Measurements from ENCODE around the gene MIAT. TPM values are rescaled to one million over a fixed set of nuclear protein-coding genes. Genes with fewer than 3 reads are reported as not detected.
"Not testable (repeated sequence)": the region's sequence is repeated elsewhere in the genome, so short reads cannot be mapped to it uniquely, and the experiment has no call there.

Gene MIAT
- polyA plus RNA-seq, 4 donors = 0.39 to 1.4 (median 0.73) TPM

DNA sequence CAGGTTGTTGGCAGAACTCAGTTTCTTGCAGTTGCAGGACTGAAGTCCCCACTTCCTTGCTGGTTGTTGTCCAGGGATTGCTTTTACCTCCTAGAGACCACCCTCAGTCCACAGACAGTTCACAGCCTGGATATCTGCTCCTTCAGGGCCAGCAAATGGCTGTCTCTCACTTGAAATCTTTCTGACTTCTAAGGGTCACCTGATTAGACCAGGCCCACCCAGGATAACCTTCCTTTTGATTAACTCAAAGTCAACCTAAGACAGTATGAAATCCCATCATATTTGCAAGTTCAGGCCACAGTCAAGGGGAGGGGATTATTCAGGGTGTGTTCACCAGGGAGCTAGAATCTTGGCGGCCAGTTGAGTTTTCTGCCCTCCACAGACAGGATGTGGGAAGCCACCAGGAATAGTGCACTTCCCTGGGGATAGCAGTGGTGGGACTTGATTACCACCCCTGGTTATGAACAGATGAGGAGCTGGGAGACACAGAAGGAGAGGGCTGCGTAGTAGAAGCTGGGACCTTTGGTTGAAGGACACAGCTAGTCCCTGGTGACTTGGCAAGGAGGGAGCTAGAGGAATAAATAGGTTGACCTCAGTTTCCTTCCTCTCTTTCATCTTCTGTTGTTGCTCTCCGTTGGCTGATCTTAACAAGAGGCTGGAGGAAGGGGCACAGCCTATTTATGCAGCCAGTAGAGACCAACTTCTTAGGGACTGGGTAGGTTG lies 33.4 kb downstream of the MIAT start:
- no peak for DNase-seq (ENCODE audit: low read depth in 4 of 4, low spot score in 3 of 4)

- DNase-seq (ENCODE audit: low read depth in 4 of 4, low spot score in 3 of 4) = no peak
These were observed 34.0 kb downstream of the MIAT start for GRCh38 chr22:26691377-26691716.

DNA sequence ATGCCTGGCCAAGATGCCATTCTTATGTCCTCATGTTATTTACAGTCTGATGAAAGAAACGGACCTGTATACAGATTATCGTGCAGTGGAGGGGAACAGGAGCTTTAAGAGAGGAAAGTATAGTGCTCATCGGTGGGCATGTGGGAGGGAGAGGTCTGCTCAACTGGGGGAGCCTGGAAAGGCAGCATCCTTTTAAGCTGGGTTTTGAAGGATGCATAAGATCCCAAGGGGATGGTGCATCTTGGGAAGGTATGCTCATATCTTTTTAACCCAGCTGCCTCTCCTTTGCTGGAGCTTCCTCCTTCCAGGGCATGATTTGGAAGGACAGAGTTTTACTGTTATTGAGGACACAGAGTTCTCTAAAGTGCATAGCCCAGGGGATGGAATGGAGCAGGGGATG lies 34.8 kb downstream of the MIAT start:
- DNase-seq (ENCODE audit: low read depth in 4 of 4, low spot score in 3 of 4) = no peak

DNA sequence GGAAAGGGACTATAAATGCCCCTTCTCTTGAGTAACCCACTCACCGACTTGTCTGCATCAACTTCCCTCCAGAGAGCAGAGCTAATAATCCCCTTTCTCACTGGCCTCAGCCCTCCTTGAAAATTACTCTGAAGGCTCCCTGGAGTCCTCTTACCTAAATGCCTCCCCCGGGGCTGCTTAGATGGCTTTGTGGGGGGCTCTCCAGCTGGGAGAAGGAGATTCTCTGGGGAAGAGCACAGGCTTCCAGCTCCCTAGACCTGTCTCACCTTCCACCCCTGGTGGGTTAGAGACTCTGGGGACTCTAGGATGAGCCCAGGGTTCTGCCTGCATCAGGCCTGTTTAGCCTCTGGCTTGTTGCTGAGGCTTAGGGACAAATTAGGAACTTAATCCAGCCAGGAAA lies 39.8 kb downstream of the MIAT start:
- DNase-seq (ENCODE audit: low read depth in 4 of 4, low spot score in 3 of 4) = no peak

DNA sequence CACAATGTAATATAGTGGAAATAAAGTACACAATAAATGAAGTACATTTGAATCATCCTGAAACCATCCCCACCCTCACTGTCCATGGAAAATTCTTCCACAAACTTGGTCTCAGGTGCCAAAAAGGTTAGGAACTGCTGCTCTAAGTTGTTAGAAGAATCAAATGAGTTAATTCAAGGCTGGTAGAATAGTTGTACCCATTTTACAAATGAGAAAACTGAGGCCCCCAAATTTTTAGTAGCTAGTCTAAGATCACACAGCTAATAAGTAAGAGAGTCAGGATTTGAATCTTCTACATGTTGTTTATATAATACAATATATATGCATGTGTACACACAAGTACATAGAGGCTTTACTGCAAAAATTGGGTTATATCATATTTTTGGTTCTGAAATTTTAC lies 43.1 kb downstream of the MIAT start:
- DNase-seq (ENCODE audit: low read depth in 4 of 4, low spot score in 3 of 4) = no peak

- DNase-seq (ENCODE audit: low read depth in 4 of 4, low spot score in 3 of 4) = no peak
These were observed 43.5 kb downstream of the MIAT start for GRCh38 chr22:26700886-26701285.

- no peak for DNase-seq (ENCODE audit: low read depth in 4 of 4, low spot score in 3 of 4)
These were observed 43.9 kb downstream of the MIAT start for GRCh38 chr22:26701323-26701722.

- no peak for DNase-seq (ENCODE audit: low read depth in 4 of 4, low spot score in 3 of 4)
These were observed 45.8 kb downstream of the MIAT start for GRCh38 chr22:26702906-26703830.

DNA sequence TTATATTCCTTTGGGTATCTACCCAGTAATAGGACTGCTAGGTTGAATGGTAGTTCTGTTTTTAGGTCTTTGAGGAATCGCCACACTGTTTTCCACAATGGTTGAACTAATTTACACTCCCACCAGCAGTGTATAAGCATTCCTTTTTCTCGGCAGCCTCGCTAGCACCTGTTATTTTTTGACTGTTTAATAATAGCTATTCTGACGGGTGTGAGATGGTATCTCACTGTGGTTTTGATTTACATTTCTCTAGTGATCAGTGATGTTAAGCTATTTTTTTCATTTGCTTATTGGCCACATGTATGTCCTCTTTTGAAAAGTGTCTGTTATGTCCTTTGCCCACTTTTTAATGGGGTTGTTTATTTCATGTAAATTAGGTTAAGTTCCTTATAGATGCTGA lies 48.0 kb downstream of the MIAT start:
- not testable (repeated sequence) for DNase-seq (ENCODE audit: low read depth in 4 of 4, low spot score in 3 of 4)

DNA sequence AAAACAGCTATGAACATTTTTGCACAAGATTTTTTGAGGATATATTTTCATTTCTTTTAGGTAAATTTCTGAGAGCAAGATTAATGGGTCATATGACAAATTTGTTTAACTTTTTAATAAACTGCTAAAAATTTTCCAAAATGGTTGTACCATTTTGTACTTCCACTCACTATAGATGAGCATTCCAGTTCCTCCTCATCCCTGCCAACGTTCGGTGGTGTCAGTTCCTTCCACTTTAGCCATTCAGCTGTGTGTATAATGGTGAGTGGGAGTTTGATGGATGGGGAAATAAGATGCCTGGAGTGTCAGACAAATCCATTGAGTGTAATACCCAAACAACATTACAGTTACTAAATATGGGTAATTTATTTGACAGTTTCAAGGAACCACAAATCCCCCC lies 49.7 kb downstream of the MIAT start:
- DNase-seq (ENCODE audit: low read depth in 4 of 4, low spot score in 3 of 4) = no peak

- DNase-seq (ENCODE audit: low read depth in 4 of 4, low spot score in 3 of 4) = no peak
These were observed 50.2 kb downstream of the MIAT start for GRCh38 chr22:26707581-26707980.

DNA sequence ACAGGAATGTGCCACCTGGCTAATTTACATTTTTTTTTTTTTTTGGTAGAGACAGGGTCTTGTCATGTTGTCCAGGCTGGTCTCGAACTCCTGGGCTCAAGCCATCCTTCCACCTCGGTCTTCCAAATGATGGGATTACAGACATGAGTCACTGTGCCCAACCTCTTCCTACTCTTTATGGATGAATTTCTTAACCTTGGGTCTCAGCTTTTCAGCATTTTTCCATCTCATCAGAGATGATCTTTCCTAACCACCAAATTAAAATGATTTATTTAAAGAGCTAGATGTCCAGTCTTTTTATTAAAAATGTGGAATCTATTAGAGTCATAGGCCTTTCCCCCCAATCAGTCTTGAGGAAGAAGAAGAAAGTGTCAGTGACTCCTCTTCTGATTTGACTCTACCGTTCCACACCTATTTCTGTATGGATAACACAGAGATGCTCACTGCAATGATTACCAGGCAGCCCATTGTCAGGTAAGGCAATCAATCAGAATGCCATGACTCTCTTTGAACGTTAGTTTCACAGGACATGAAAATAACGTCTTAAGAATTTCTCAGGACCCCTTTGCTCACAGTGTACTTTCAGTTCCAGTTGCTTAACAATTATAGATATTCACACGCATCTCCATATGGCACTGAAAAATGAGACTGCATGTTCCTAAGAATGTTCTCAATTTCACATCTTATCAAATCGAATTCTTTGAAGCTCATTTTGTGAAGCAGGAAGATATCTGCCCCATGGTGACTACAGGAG lies 51.0 kb downstream of the MIAT start:
- DNase-seq (ENCODE audit: low read depth in 4 of 4, low spot score in 3 of 4) = no peak

DNA sequence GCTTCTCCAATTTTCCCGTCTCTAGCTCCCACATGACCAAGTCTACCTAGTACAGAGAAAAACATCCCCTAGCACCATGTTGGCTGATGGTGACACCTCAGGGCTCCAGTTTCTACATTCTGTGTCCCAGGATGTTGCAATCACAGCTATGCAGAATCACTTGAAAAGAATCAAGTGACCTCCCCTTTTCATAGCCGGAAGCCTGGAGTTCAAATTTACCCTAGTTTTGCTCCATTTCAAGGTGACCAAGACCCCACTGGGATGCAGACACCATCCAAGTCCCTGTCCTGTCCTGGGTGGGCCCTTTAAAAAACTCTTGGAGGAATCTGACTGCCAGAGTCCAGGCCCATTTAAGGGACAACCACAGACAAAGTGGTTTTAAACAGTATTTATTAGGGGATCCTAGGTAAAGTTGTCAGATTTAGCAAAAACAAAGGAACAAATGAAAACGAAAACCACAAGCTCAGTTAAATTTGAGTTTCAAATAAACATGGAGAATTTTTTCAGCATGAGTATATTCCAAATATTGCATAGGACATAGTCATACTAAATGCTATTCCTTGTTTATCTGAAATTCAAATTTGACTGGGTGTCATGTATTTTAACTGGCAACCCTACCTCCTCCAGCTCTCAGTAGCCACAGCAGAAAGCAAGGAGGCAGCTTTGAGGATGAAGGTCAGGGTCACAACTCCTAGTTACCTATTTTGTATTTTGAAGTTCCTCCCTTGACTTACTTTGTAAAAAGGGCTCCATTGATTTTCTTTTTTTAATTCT lies 52.4 kb downstream of the MIAT start:
- DNase-seq (ENCODE audit: low read depth in 4 of 4, low spot score in 3 of 4) = no peak

- no peak for DNase-seq (ENCODE audit: low read depth in 4 of 4, low spot score in 3 of 4)
These were observed 54.0 kb downstream of the MIAT start for GRCh38 chr22:26711205-26711963.

GRCh38 chr22:26712158-26712557 lies 54.8 kb downstream of the MIAT start:
- DNase-seq (ENCODE audit: low read depth in 4 of 4, low spot score in 3 of 4) = no peak

DNA sequence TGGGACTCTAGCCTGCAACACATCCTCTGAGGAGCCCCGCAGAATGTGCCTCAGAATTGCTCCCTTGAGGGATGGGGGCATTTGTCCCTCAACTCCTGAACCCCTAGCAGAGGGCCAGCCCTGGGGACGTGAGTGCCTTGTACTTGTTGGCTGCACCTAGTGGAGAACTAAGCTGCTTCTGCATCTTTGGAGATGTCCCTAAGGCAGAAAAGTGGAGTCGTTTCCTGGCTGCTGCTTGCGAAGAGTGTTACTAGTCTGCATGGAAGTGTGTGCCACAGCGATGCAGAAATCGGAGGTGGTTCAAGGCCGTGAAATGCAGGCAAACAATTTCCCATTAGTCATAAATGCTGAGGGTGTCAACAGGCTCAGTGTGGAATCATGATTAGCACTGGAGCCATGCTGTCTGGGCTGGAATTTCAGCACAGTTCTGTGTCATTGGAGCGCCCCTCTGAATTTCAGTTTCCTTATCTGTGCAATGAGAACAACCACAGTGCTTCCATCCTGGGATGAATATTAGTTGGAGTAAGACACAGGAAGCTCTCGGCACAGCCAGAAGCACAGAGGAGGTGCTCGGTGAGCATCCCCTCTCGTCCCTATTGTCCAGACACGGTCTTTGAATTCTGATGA lies 56.5 kb downstream of the MIAT start:
- no peak for DNase-seq (ENCODE audit: low read depth in 4 of 4, low spot score in 3 of 4)

DNA sequence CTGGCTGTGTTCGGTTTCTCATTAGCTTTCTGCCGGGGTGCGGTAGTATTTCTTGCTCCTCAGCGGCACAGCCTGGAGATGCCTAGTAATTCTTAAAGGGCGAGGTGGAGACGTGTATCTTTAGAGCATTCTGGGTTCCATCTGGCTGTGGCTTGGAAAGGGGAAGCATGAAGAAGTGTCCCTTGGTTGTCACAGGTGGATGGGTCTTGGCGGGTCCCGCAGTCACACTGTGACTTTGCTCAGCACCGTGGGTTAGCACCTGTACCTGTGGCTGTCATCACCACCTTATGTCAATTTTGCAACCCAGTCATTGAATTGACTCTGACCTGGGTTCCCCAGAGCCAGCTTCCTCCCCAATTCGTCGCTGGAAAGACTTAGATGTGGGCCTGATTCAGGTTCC lies 57.6 kb downstream of the MIAT start:
- DNase-seq (ENCODE audit: low read depth in 4 of 4, low spot score in 3 of 4) = no peak

- DNase-seq (ENCODE audit: low read depth in 4 of 4, low spot score in 3 of 4) = no peak
These were observed 58.1 kb downstream of the MIAT start for GRCh38 chr22:26715392-26715936.

GRCh38 chr22:26718488-26718887 lies 61.1 kb downstream of the MIAT start:
- DNase-seq (ENCODE audit: low read depth in 4 of 4, low spot score in 3 of 4) = no peak
